HEK293T (cell line): ENCODE data around the gene TTLL11.

Source experiments
- CTCF ChIA-PET: fragments of 350-600 bp; formaldehyde crosslinking; extraction: SDS; loops from one replicate; lab custom pipeline; 2021; ENCODE audit warnings: antibody characterized with exemption, inconsistent platforms; lab: Yijun Ruan, JAX
- POLR2A ChIA-PET: fragments of 350-600 bp; formaldehyde crosslinking; extraction: SDS; loops from one replicate; lab custom pipeline; 2020; ENCODE audit warnings: antibody characterized with exemption, inconsistent platforms; lab: Yijun Ruan, JAX
- DNase-seq: peaks from one replicate; pipeline ENCODE4 v3.0.0; 2012; ENCODE audit warnings: mixed read lengths; ENCODE audit errors: extremely low spot score
- ARNT ChIP-seq: fragments of 450-650 bp; IDR thresholded peaks from 2 replicates; pipeline ENCODE4 v1.6.1; 2017; ENCODE audit warnings: mild to moderate bottlenecking
- BHLHE40 ChIP-seq: fragments of 450-650 bp; IDR thresholded peaks from 2 replicates; pipeline ENCODE4 v1.6.1; 2016; ENCODE audit warnings: mild to moderate bottlenecking, moderate library complexity, borderline replicate concordance
- CTBP1 ChIP-seq: fragments of 450-650 bp; IDR thresholded peaks from 2 replicates; pipeline ENCODE4 v1.6.1; 2016; ENCODE audit warnings: borderline replicate concordance
- ELF4 ChIP-seq: fragments of 450-650 bp; IDR thresholded peaks from 2 replicates; pipeline ENCODE4 v1.6.1; 2017; ENCODE audit warnings: antibody characterized with exemption
- FOXA1 ChIP-seq: fragments of 450-650 bp; IDR thresholded peaks from 2 replicates; pipeline ENCODE4 v1.6.1; 2016; ENCODE audit warnings: mild to moderate bottlenecking
- FOXK2 ChIP-seq: fragments of 450-650 bp; IDR thresholded peaks from 2 replicates; pipeline ENCODE4 v1.6.1; 2016; ENCODE audit warnings: mild to moderate bottlenecking
- FOXM1 ChIP-seq: fragments of 450-650 bp; IDR thresholded peaks from 2 replicates; pipeline ENCODE4 v1.6.1; 2017; ENCODE audit warnings: mild to moderate bottlenecking, borderline replicate concordance
- HDGF ChIP-seq: fragments of 450-650 bp; IDR thresholded peaks from 2 replicates; pipeline ENCODE4 v1.6.1; 2017; ENCODE audit warnings: antibody characterized with exemption, borderline replicate concordance
- L3MBTL2 ChIP-seq: fragments of 450-650 bp; conservative IDR thresholded peaks from 2 replicates; pipeline ENCODE4 v1.6.1; 2016; ENCODE audit warnings: mild to moderate bottlenecking
- LEF1 ChIP-seq: fragments of 450-650 bp; IDR thresholded peaks from 2 replicates; pipeline ENCODE4 v1.6.1; 2017; ENCODE audit warnings: mild to moderate bottlenecking, borderline replicate concordance
- NFRKB ChIP-seq: fragments of 450-650 bp; IDR thresholded peaks from 2 replicates; pipeline ENCODE4 v1.6.1; 2016; ENCODE audit warnings: mild to moderate bottlenecking, moderate library complexity
- SP1 ChIP-seq: fragments of 450-650 bp; IDR thresholded peaks from 2 replicates; pipeline ENCODE4 v1.6.1; 2017
- SUZ12 ChIP-seq: fragments of 450-650 bp; IDR thresholded peaks from 2 replicates; pipeline ENCODE4 v1.6.1; 2016; ENCODE audit warnings: mild to moderate bottlenecking
- TARDBP ChIP-seq: fragments of 450-650 bp; IDR thresholded peaks from 2 replicates; pipeline ENCODE4 v1.6.1; 2016
- ZNF384 ChIP-seq: fragments of 450-650 bp; IDR thresholded peaks from 2 replicates; pipeline ENCODE4 v1.6.1; 2016
- TF ChIP-seq, protein P1 (sequence below): fragments of 450-650 bp; IDR thresholded peaks from 2 replicates; pipeline ENCODE4 v1.6.1; 2016

The TTLL11 gene

DNA sequence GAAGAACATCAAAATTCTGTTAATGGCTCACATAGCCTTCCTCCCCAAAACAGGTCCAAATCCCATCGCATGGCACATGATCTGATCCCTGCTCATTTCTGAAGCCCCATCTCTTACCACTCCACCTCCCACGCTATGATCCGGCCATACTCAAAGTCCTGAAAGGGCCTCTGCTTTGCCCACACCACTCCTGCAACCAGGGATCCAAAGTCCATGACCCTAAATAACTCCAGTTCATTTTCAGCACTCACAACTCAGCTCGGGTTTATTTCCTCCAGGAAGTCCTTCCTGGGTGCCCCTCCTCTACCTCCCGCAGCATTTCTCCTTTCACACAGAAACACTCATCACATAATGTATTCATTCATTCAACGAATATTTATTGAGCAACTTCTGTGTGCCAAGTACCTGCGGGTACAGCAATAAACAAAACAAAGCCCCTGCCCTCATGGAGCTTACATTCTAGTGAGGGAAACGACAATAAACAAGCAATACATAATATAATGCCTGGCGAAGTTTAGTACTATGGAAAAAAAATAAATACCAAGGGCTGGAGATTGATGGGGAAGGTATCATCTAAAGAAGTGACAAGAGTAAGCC is 2.7 kb downstream of the TTLL11 start:
- ChIA-PET CTCF (interaction anchor here (1.0 kb wide), 1 partner anchor 9 kb away, joined by 3 read pairs; no protein-coding TSS in a partner anchor), POLR2A (no interaction called here)
- DNase-seq = no peak
- TF ChIP-seq LEF1 = no peak
- TF ChIP-seq SP1 = no peak
- TF ChIP-seq ARNT = no peak
- TF ChIP-seq ZNF384 = no peak
- no peak for TF ChIP-seq HDGF
- TF ChIP-seq ELF4 = no peak
- TF ChIP-seq BHLHE40 = no peak
- no peak for TF ChIP-seq L3MBTL2
- TF ChIP-seq TARDBP = no peak
- no peak for TF ChIP-seq FOXK2
- TF ChIP-seq, protein P1, sequence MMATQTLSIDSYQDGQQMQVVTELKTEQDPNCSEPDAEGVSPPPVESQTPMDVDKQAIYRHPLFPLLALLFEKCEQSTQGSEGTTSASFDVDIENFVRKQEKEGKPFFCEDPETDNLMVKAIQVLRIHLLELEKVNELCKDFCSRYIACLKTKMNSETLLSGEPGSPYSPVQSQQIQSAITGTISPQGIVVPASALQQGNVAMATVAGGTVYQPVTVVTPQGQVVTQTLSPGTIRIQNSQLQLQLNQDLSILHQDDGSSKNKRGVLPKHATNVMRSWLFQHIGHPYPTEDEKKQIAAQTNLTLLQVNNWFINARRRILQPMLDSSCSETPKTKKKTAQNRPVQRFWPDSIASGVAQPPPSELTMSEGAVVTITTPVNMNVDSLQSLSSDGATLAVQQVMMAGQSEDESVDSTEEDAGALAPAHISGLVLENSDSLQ = no peak
- TF ChIP-seq FOXM1 = no peak
- no peak for TF ChIP-seq FOXA1
- no peak for TF ChIP-seq SUZ12
- TF ChIP-seq CTBP1 = no peak
- TF ChIP-seq NFRKB = no peak

DNA sequence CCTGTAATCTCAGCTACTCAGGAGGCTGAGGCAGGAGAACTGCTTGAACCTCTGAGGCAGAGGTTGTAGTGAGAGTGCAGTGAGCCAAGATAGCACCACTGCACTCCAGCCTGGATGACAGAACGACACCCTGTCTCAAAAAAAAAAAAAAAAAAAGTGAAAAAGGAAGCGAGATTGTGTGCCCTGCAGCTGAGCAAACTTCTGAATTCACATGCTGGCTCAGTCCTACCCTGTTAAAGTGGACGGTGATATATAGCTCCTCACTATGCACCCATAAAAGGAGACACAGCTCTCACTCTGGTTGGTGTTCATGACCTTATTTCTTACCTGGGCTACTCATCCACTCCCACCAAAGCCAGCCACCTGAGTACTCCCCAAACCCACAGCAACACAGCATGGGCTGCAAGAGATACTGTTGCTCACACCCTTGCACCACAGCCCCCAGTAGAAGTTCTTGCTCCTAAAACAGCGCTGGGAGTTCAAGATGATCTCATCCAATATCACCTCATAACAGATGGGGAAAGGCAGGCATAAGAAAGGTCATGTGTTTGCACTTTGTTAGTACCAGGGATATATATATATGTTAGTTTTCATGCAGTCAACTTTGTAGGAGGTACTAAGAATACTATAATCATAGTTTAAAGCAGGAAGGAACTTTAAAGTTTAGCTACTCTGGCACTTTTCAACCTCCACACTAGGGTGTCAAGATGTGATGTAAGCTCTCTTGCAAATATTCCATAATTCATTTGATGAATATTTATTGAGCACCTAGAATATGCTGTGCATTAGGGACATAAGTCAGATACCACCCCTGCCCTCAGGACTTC is 4.0 kb downstream of the TTLL11 start:
- POLR2A ChIA-PET = no interaction called here
- DNase-seq = no peak

DNA sequence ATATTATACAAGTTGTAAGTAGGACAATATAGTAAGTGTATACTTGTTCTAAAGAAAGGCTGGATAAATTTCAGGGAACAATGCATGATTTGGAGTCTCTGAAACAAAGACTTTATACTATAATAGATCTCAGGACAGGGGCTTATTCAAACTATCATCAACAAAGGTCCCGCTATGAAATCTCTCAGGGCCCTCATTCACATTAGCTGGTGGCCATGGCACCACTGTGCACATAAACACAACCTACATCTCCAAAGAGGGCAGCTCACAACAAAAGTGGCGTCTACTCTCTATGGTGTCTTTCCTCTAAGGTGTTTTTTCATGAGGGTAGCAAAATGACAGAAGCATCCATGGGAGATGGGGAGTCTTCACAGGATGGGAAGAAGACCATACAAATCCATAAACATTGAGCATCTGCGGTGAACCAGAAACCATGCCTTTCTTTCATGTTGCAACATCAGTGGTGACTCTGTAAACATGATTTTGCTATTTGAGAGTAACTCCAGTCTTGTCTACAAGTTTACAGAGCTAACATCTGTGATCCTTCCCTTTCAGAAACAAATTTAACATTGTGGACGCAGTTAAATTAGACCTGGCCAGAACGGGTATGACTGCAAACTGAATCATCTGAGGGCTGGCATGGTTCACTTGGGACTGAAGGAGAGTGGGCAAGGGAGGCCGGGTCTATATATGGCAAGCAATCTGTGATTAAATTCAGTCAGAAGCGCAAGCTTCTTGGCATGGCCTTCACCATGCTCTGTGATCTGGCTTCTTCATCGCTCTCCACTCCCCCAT is 5.5 kb downstream of the TTLL11 start:
- CTCF ChIA-PET = interaction anchor here (0.8 to 1.1 kb wide), 2 partner anchors 11 to 279 kb away, joined by 3 read pairs; no protein-coding TSS in a partner anchor
- TF ChIP-seq ARNT (no peak), FOXM1 (no peak), FOXK2 (no peak), SP1 (no peak), CTBP1 (no peak), SUZ12 (no peak), BHLHE40 (no peak), ZNF384 (no peak), NFRKB (no peak), L3MBTL2 (no peak), ELF4 (no peak), LEF1 (no peak), HDGF (no peak), TARDBP (no peak), FOXA1 (no peak)
- TF ChIP-seq, protein P1 = no peak
- POLR2A ChIA-PET = no interaction called here
- DNase-seq = no peak

More for the DNA sequence above, 4.0 kb downstream of the TTLL11 start:
- no peak for TF ChIP-seq L3MBTL2
- TF ChIP-seq SUZ12 = no peak
- no peak for TF ChIP-seq CTBP1
- TF ChIP-seq LEF1 = no peak
- no peak for TF ChIP-seq ARNT
- TF ChIP-seq FOXK2 = no peak
- TF ChIP-seq FOXA1 = no peak
- CTCF ChIA-PET = interaction anchor here (0.6 to 1.1 kb wide), 2 partner anchors 9 to 10 kb away, joined by 3 to 5 read pairs; no protein-coding TSS in a partner anchor

DNA sequence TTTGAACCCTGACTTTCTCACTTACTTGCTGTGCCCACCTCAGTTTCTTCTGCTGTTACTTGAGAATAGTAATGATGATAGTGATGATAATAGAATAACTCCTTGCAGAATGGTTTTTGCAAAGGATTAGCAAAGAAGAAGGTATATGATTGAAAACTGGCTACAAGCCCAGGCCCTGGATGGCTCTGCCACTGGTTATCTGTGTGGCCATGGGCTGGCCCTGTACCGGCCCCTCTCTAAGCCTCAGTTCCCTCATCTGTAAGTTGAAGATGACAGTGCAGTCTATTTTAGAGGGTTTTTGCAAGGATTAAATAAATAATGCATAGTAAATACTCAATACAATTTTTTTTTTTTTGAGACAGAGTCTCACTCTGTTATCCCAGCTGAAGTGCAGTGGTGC is 6.2 kb downstream of the TTLL11 start:
- CTCF ChIA-PET = no interaction called here
- DNase-seq = no peak
- POLR2A ChIA-PET = no interaction called here
- TF ChIP-seq FOXA1 (no peak), ARNT (no peak), BHLHE40 (no peak), SUZ12 (no peak), LEF1 (no peak), NFRKB (no peak), L3MBTL2 (no peak), ZNF384 (no peak), HDGF (no peak), FOXK2 (no peak), SP1 (no peak), CTBP1 (no peak), TARDBP (no peak), FOXM1 (no peak), ELF4 (no peak)
- TF ChIP-seq, protein P1 = no peak

DNA sequence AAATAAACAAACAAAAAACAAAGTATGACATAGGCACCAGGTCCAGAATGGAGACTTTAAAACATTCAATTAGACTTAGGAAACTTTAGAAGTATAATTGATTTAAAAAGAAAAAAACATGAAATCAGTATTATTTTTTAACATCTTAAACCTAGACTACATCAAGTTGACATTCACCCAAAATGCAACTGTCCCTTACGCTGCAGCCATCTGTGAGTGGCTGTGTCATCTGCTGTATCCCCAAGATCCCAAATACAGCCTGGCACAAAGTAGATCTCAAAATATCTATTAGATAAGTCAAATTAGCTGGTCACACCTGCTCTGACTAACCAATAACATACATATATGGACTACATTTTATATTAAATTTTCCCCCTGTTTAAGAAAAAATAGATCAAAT is 7.8 kb downstream of the TTLL11 start:
- TF ChIP-seq ARNT = no peak
- TF ChIP-seq NFRKB = no peak
- no peak for TF ChIP-seq SUZ12
- no peak for TF ChIP-seq FOXA1
- TF ChIP-seq LEF1 = no peak
- TF ChIP-seq ELF4 = no peak
- no peak for TF ChIP-seq CTBP1
- no peak for TF ChIP-seq L3MBTL2
- TF ChIP-seq FOXM1 = no peak
- TF ChIP-seq TARDBP = no peak
- TF ChIP-seq FOXK2 = no peak
- POLR2A ChIA-PET = no interaction called here
- no peak for DNase-seq
- CTCF ChIA-PET = no interaction called here
